CD4-positive, alpha-beta T cell treated with Interleukin-6 for 4 hours (primary cell): Measurements from ENCODE around the gene DCDC2.
"Not testable (repeated sequence)": the region's sequence is repeated elsewhere in the genome, so short reads cannot be mapped to it uniquely, and the experiment has no call there.

Source experiments
- DNase-seq: peaks from one replicate; pipeline ENCODE4 v3.0.0-alpha.2; 2020; ENCODE audit warnings: mixed read lengths

Gene DCDC2

DNA sequence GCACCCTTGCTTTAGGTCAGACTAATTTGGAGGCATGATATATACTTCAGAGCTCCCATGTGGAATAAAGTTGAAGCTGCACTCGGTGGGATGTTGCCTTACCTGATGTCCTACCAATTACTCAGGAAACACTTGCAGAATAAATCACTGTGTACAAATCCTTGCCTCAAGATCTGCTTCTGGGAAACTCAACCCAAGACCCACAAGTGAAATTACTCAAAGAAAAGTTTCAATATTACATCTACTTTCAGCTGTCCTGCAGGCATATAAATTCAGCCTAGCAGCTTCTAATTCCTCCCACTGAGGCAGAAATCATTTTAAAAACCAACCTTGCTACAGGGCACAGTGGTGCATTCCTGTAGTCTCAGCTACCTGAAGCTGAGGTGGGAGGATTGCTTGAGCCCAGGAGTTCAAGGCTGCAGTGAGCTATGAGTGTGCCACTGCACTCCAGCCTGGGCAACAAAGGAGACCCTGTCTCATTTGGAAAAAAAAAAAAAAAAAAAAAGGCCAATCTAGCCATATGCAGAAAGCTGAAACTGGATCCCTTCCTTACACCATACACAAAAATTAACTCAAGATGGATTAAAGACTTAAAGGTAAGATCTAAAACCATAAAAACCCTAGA lies 20.7 kb upstream of the DCDC2 start:
- DNase-seq, result no peak

GRCh38 chr6:24376871-24377270 lies 19.0 kb upstream of the DCDC2 start:
- no peak for DNase-seq

DNA sequence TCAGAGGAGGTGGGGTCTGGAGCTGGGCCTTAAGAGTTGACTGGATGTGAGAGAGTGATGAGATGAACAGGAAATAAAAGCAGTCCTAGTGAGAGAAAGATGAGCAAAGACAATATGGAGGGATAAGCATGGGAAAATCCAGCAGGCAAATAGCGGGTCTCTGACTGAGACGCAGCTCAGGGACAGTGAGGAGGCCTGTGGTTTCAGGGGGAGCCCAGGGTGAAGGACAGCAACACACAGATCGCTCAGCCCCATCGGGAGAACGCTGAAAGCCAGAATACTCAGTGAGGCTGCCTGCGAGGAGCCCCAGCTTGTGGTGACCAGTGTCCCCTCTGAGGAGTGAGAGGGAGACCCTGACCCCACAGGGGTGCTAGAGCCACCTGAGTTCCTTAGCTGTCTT lies 16.8 kb upstream of the DCDC2 start:
- no peak for DNase-seq

DNA sequence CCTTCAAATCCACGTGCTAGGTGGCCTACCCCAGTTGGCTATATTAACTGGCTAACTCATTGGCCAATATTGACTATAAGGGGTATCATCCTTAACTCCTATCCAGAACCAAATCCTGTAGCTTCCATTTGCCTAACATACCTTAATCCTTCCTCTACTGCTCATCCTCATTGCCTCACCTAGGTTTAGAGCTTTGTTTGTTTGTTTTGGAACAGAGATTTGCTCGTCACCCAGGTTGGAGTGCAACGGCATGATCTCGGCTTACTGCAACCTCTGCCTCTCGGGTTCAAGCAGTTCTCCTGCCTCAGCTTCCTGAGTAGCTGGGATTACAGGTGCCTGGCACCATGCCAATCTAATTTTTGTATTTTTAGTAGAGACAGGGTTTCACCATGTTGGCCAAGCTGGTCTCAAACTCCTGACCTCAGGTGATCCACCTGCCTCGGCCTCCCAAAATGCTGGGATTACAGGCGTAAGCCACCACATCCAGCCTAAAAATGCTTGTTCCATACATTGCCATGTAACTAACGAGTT lies 7.3 kb upstream of the DCDC2 start:
- DNase-seq, result not testable (repeated sequence)

GRCh38 chr6:24362363-24362762 lies 4.5 kb upstream of the DCDC2 start:
- DNase-seq, result not testable (repeated sequence)

GRCh38 chr6:24359640-24360454 lies 2.0 kb upstream of the DCDC2 start:
- peak; percentile 80 for DNase-seq

- DNase-seq, result no peak
Measured at GRCh38 chr6:24358219-24358821, 461 bp upstream of the DCDC2 start.

GRCh38 chr6:24356310-24356973 lies 1.4 kb downstream of the DCDC2 start:
- no peak for DNase-seq

GRCh38 chr6:24355393-24355792 lies 2.5 kb downstream of the DCDC2 start:
- DNase-seq, result no peak

- no peak for DNase-seq
Measured at GRCh38 chr6:24353861-24354260, 4.0 kb downstream of the DCDC2 start.

- DNase-seq, result no peak
Measured at GRCh38 chr6:24352434-24352833, 5.4 kb downstream of the DCDC2 start.

DNA sequence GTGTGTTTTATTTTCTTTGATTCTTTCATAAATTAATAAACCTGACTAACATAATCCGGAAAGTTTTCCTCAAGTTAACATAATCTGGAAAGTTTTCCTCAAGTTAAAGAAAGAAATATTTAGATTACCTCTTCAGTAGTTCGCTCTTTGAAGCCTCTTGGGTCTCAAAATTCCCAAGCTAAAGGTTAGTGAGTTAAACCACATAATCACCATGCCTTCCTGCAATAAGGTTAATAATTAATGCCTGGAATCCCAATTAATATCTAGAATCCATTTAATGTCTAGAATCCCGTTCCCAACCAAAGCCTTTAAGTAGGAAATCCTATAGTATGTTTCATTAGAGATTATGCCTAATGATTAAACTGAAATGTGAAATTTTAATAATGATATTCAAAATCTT lies 12.9 kb downstream of the DCDC2 start:
- DNase-seq, result no peak

- DNase-seq, result no peak
Measured at GRCh38 chr6:24340998-24341938, 16.6 kb downstream of the DCDC2 start.

- DNase-seq, result no peak
Measured at GRCh38 chr6:24339932-24340331, 17.9 kb downstream of the DCDC2 start.

DNA sequence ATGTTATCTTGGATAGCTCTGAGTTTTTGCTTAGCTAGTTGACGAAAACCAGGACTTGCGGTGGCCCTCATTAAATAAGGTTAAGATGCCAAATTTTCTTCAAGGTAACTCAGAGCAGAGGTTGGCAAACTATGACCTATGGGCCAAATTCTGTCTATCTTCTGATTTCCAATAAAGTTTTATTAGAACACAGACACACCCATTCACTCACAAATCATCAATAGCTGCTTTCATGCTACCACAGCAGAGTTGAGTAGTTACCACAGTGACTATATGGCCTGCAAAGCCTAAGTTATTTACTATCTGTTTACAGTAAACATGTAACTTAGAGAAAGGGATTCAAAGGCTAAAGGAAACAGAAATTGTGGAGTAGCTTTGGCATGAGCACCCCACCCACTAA lies 23.6 kb downstream of the DCDC2 start:
- DNase-seq, result no peak

DNA sequence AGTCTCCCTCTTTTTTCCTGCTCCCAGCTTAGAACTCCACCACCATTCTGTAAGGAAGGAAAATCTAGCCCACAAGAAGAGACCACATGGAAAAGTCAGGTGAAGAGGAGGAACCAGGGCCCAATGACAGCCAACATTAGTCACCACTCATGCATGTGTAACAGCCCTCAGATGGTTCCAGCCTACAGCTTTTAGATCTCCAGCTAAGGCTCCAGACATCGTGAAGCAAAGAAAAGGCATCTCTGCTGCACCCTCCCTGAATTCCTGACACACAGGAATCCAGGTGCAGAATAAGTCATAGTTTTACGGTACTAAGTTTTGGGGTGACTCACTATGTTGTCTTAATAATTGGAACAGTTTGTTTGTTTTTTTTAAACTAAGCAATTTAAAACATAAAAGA lies 25.5 kb downstream of the DCDC2 start:
- no peak for DNase-seq

GRCh38 chr6:24330137-24330732 lies 27.6 kb downstream of the DCDC2 start:
- DNase-seq, result no peak

DNA sequence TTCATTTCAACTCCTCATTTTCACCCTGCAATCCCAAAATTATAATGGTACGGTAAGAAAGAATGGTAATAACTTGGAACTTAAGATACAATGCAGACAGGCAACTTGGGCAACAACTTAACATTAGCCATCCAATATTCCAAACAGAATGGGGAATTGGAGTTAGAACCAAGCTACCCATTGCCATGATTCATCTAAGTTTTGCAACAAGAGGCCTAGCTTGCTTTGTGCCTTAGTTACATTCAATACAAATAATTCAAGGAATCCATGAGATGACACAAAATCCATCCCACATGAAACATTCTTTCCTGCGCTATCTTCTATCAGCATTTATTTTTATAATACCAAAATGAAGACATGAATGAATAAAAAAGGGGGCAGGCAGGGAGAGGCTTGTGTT lies 28.4 kb downstream of the DCDC2 start:
- DNase-seq, result no peak

- DNase-seq, result no peak
Measured at GRCh38 chr6:24329022-24329421, 28.8 kb downstream of the DCDC2 start.

DNA sequence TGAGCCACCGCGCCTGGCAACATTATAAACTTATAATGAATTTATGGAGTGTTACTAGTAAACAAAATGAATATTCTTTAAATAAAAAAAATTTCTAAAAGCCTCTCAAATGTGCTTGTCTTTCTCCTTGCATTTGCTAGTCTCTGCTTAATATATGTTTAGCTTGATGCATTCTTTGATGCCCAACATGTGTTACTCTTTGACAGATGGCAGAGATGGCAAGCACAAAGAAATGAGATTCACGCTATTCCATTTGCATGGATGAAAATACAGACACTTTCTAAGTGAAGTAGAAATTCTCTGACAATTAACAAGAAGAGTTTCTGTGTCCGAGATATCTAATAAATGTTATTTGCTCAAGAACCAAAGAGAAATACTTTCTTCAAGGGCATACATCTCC lies 30.1 kb downstream of the DCDC2 start:
- DNase-seq, result no peak

DNA sequence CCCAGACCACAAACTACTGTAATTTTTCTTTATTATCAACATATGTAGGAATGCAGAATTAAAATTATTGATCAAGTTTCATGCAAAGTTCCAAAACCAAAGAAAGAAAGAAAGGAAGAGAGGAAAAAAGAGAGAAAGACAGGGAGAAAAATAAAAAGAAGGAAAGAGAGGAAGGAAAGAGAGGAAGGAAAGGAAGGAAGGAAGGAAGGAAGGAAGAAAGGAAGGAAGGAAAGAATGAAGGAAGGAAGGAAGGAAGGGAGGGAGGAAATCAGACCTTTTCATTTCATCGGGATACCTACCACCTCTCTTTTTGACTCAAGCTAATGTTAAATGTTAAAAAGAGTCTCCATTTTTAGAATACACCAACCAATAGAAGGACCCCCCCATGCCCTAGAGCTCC lies 31.9 kb downstream of the DCDC2 start:
- DNase-seq, result no peak

- DNase-seq, result no peak
Measured at GRCh38 chr6:24324617-24325016, 33.2 kb downstream of the DCDC2 start.
